ENCODE data around the gene EEIG1. TPM values are rescaled to one million over a fixed set of nuclear protein-coding genes. Genes with fewer than 3 reads are reported as not detected.

The EEIG1 gene
- total and polyA plus RNA-seq, 2 of the 4 experiments (the other 2 are of a cell fraction) = 1.1 to 23.2 TPM

GRCh38 chr9:127961613-127962155 lies 19.1 kb downstream of the EEIG1 start:
- H4K8ac ChIP-seq (ENCODE audit: low read depth in 2 of 2, low read length in 2 of 2) = no peak overlapping the region
- no peak for DNase-seq
- no peak overlapping the region for H2AK9ac ChIP-seq (replicated peaks; ENCODE audit: low read depth, low read length, poor library complexity)
- H2AFZ ChIP-seq (replicated peaks; ENCODE audit: low read length, poor library complexity) = no peak overlapping the region
- H3K27me3 ChIP-seq (ENCODE audit: control insufficient read depth, insufficient read depth, low read length) = no peaks in the 10 kb centered on the region
- CTCF ChIA-PET = no interaction called here
- H3K9me1 ChIP-seq (ENCODE audit: insufficient read depth, low read length) = peaks cover 8% of the 10 kb centered on the region
- no peak for TF ChIP-seq NFE2L2 (IDR thresholded peaks at IDR 0.05; ENCODE audit: low read depth, low read length)
- TF ChIP-seq, protein P1, sequence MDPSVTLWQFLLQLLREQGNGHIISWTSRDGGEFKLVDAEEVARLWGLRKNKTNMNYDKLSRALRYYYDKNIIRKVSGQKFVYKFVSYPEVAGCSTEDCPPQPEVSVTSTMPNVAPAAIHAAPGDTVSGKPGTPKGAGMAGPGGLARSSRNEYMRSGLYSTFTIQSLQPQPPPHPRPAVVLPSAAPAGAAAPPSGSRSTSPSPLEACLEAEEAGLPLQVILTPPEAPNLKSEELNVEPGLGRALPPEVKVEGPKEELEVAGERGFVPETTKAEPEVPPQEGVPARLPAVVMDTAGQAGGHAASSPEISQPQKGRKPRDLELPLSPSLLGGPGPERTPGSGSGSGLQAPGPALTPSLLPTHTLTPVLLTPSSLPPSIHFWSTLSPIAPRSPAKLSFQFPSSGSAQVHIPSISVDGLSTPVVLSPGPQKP (IDR thresholded peaks at IDR 0.05; ENCODE audit: borderline replicate concordance, low read depth, low read length) = no peak
- TF ChIP-seq, protein P2, sequence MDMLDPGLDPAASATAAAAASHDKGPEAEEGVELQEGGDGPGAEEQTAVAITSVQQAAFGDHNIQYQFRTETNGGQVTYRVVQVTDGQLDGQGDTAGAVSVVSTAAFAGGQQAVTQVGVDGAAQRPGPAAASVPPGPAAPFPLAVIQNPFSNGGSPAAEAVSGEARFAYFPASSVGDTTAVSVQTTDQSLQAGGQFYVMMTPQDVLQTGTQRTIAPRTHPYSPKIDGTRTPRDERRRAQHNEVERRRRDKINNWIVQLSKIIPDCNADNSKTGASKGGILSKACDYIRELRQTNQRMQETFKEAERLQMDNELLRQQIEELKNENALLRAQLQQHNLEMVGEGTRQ (IDR thresholded peaks at IDR 0.05; ENCODE audit: low read depth, low read length) = no peak
- no peak for TF ChIP-seq MAZ (IDR thresholded peaks at IDR 0.05; ENCODE audit: borderline replicate concordance, low read depth, low read length)
- TF ChIP-seq RFX5 (IDR thresholded peaks at IDR 0.05; ENCODE audit: low read depth, low read length) = no peak
- no peak for TF ChIP-seq FOS (IDR thresholded peaks at IDR 0.05; ENCODE audit: low read depth, low read length)
- TF ChIP-seq RAD21 (IDR thresholded peaks at IDR 0.05; ENCODE audit: low read length) = no peak
- TF ChIP-seq CHD1 (IDR thresholded peaks at IDR 0.05; ENCODE audit: low read depth, low read length) = no peak
- TF ChIP-seq MAFK (IDR thresholded peaks at IDR 0.05; ENCODE audit: low read depth, low read length) = no peak
- TF ChIP-seq POLR2A (IDR thresholded peaks at IDR 0.05; ENCODE audit: low read depth, low read length) = no peak
- TF ChIP-seq CTCF (conservative IDR thresholded peaks at IDR 0.05; ENCODE audit: low read depth, low read length) = no peak
- no peak for TF ChIP-seq MXI1 (IDR thresholded peaks at IDR 0.05; ENCODE audit: borderline replicate concordance, low read depth, low read length)
- TF ChIP-seq RCOR1 (IDR thresholded peaks at IDR 0.05; ENCODE audit: insufficient replicate concordance, low read length) = no peak
- TF ChIP-seq CEBPB (IDR thresholded peaks at IDR 0.05; ENCODE audit: low read depth, low read length) = no peak
- TF ChIP-seq BHLHE40 (IDR thresholded peaks at IDR 0.05; ENCODE audit: low read depth, low read length) = no peak
- no peak for TF ChIP-seq SMC3 (IDR thresholded peaks at IDR 0.05; ENCODE audit: low read depth, low read length)
- H3K79me1 ChIP-seq (ENCODE audit: low read depth in 1 of 2, low read length in 2 of 2) = peaks cover 37 to 76% of the 10 kb centered on the region in 2 experiments
- no peak overlapping the region for H3K23ac ChIP-seq (ENCODE audit: low read depth, low read length)
- H3K4me1 ChIP-seq (ENCODE audit: control insufficient read depth, insufficient read depth, low read length) = peaks cover 32% of the 10 kb centered on the region
- no peak overlapping the region for H3K27ac ChIP-seq (ENCODE audit: insufficient read depth, low read length)
- no peak overlapping the region for H3K56ac ChIP-seq (ENCODE audit: extremely low read depth, insufficient read depth, low read length)
- no TSS peak for BruUV-seq (replicated peaks)
- no peak overlapping the region for H4K91ac ChIP-seq (ENCODE audit: insufficient read depth, low read depth, low read length)
- no peak overlapping the region for H3K18ac ChIP-seq (ENCODE audit: low read depth, low read length)
- no peak overlapping the region for H3K4me3 ChIP-seq (ENCODE audit: insufficient read depth, low read depth, low read length)
- intact Hi-C loops (cut with micrococcal nuclease) (no loop called here), in situ Hi-C loops (cut with MboI; ENCODE audit: low sequenced_read_pairs) (no loop called here), dilution Hi-C loops (cut with HindIII; ENCODE audit: low sequenced_read_pairs, unreplicated experiment) (no loop called here)
- H4K5ac ChIP-seq (ENCODE audit: low read depth, low read length) = no peak overlapping the region
- H2BK15ac ChIP-seq (ENCODE audit: low read depth, low read length) = no peak overlapping the region
- WGBS, 2 experiments (ENCODE audit: extremely low coverage in 2 of 2, insufficient read length in 1 of 2) = 92% methylated on average over 12 of the region's 13 CpGs; no CpG with 5 or more reads in 1 of the 2 experiments
- no peak overlapping the region for H3K4ac ChIP-seq (ENCODE audit: low read depth, low read length)
- no peaks in the 10 kb centered on the region for H4K20me1 ChIP-seq (ENCODE audit: insufficient read depth, low read length)
- POLR2A ChIA-PET (ENCODE audit: unreplicated experiment) = no interaction called here
- H3K14ac ChIP-seq (replicated peaks; ENCODE audit: low read depth, low read length) = no peak overlapping the region
- H2AK5ac ChIP-seq (ENCODE audit: low read depth, low read length) = no peak overlapping the region
- no peaks in the 10 kb centered on the region; the same call in 1 of the 2 replicates for H3K9me3 ChIP-seq (ENCODE audit: control insufficient read depth, insufficient read depth, low read length)
- no peak for ATAC-seq (ENCODE audit: low read depth)
- no peaks in the 10 kb centered on the region for H3K36me3 ChIP-seq (ENCODE audit: control insufficient read depth, insufficient read depth, low read length)
- H2BK20ac ChIP-seq (ENCODE audit: low read depth, low read length) = no peak overlapping the region
- H2BK5ac ChIP-seq (ENCODE audit: low read depth, low read length, poor library complexity, severe bottlenecking) = no peak overlapping the region
- H2BK120ac ChIP-seq (ENCODE audit: low read depth, low read length) = no peak overlapping the region
- no peak overlapping the region for H3K4me2 ChIP-seq (ENCODE audit: low read depth, low read length)
- H3K9ac ChIP-seq (ENCODE audit: low read depth, low read length) = no peak overlapping the region
